COLO668 (cell line): Measurements from ENCODE around the gene FBLN5.
"Not testable (repeated sequence)": the region's sequence is repeated elsewhere in the genome, so short reads cannot be mapped to it uniquely, and the experiment has no call there.

ENCODE experiments used
- DNase-seq: peaks from one replicate; lab custom pipeline; 2025; ENCODE audit not compliant: unreplicated experiment; lab: John Stamatoyannopoulos, UW

The FBLN5 gene

GRCh38 chr14:91886961-91887360 lies 60.5 kb downstream of the FBLN5 start:
- no peak for DNase-seq

DNA sequence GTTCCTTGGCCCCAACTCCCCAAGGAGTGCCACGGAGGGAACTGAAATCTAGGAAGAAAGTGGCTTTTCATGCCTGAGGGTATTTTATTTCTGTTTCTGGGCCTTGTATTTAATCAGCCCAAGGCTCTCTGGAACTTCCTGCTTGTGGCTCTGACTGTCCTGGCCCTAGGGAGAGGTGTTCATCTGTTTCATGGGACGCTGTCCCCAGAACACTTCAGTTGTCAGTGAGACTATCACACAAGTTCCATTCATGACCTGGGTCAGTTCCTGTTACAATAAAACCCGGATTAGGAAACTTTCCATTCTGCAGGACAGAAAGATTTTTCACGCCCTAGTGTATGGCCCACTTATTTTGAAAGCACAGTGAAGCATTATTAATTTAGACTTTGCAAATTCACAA lies 61.7 kb downstream of the FBLN5 start:
- no peak for DNase-seq

GRCh38 chr14:91885113-91885712 lies 62.3 kb downstream of the FBLN5 start:
- DNase-seq = no peak

DNA sequence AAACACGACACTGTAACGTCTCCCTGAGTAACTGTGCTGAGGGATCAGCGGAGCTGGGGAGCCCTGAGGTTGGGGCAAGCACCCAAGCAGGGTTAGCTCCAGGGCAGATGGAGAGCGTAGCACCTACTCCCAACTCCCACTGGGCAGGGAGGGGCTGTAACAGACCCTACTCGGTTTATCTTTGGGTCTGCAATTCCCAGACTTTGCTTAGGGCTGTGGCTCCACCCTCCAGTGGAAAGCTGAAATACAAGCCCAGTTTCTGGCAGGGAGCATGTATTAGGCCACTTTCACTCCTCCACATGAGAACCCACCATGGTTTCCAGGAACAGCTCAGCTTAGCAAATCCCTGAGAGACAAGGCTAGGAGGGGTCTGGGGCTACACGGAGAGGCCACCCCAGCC lies 62.8 kb downstream of the FBLN5 start:
- no peak for DNase-seq

DNA sequence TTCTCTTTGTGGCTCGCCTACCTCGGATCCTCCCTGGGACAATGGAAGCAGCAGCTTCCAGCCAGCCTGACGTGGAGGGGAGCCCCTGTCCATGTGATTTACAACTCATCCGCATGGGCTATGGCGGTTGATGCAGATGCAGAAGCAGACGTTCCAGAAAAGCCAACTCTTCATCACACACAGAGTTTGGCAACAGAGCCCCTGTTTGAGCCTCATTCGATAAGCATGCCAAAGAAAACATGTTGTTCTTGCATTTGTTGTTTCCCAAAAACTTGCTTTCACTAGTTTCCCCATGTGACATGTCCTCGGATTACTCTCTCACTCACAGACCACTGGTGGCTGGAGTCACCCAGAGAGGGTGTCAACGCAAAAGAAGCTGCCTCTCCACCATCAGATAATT lies 63.7 kb downstream of the FBLN5 start:
- DNase-seq = no peak

GRCh38 chr14:91882776-91883175 lies 64.7 kb downstream of the FBLN5 start:
- DNase-seq = no peak

GRCh38 chr14:91882369-91882768 lies 65.1 kb downstream of the FBLN5 start:
- DNase-seq = no peak

- no peak for DNase-seq
These were observed 68.3 kb downstream of the FBLN5 start for GRCh38 chr14:91879196-91879595.

DNA sequence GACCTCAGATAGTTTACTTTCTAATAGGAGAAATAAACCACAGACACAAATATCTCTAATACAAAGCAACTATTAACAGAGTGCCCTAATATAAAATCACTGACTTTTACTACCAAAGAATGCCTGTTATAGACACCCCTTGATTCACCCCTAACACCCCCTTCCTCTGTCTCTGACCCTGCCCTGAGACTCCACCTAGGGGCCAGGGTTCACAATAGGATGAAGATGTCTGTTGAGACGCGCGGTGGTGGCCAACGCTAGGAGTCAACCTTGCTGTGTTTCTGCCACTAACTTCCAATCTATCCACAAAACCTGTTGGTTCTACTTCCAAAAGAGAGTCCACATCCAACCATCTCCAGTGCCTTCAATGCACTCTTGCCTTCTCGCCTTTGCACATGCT lies 69.2 kb downstream of the FBLN5 start:
- no peak for DNase-seq

DNA sequence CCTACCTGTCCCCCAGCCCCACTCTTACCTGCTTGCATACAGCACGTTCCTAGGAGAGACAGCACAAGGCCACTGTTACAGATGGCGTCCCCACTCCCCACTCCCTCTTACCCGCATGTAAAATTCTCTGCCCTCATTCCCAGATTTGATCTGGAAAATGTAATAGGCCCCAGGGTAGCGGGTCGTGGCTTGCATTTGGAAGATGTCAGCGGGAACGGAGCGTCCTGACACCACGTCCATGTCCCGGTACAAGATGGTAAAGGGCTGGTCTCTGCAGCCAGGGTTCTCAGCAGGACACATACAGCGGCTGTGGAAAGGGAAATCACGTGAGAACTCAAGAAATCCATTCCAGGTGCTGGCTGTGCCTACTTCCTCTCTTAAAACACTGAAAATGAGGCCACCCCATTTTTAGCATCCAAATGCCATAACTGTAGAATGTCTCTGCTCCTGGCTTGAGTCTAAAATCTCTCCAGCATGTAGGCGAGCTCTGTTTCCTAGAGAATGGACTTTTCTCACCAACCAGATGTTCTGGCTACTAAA lies 70.0 kb downstream of the FBLN5 start:
- DNase-seq = no peak

DNA sequence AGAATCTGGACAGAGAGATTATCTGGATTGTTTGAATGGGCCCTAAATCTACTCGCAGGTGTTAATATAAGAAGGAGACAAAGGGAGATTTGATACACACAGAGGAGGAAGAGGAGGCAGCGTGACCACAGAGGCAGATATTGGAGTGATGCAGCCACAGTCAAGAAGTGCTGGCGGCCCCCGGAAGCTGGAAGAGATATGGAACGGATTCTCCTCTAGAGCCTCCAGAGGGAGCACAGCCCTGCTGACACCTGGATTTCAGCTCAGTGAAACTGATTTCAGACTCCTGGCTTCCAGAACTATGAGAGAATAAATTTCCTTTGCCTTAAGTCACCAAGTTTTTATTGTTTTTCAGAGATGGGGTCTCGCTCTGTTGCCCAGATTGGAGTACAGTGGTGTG lies 71.0 kb downstream of the FBLN5 start:
- no peak for DNase-seq

DNA sequence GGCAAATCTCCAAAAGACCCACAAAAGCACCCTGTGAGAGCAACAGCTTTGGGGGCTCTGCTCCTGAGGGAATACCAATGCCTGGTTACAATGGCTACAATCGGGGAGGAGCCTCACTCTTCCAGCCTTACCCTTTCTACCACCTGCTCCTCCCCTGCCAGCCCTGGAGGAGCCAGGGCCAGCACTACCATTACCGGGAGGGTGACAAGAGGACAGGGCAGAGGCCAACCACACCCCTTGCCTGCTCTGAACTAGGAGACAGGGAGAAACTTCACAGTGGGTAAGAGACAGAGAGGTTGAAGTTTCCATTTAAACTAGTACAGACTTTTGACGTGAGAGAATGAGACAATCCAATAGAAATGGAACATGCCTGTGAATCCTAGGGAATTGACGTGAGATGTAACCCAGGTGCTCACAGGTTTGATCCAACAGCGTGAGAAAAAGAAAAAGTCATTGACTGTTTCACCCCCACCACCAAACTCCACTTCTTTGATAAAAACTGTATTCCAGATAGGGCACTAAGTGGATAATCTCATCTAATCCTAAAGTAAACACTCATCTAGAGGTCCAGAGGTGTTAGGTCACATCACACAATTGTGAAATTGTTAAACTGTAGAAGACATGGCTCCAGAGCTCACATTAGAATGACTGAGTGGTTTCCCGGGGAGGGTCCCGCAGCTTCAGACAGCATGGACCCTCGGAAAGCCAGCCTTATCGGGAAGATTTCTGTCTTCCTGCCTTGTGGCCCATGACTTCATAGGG lies 71.8 kb downstream of the FBLN5 start:
- no peak for DNase-seq

DNA sequence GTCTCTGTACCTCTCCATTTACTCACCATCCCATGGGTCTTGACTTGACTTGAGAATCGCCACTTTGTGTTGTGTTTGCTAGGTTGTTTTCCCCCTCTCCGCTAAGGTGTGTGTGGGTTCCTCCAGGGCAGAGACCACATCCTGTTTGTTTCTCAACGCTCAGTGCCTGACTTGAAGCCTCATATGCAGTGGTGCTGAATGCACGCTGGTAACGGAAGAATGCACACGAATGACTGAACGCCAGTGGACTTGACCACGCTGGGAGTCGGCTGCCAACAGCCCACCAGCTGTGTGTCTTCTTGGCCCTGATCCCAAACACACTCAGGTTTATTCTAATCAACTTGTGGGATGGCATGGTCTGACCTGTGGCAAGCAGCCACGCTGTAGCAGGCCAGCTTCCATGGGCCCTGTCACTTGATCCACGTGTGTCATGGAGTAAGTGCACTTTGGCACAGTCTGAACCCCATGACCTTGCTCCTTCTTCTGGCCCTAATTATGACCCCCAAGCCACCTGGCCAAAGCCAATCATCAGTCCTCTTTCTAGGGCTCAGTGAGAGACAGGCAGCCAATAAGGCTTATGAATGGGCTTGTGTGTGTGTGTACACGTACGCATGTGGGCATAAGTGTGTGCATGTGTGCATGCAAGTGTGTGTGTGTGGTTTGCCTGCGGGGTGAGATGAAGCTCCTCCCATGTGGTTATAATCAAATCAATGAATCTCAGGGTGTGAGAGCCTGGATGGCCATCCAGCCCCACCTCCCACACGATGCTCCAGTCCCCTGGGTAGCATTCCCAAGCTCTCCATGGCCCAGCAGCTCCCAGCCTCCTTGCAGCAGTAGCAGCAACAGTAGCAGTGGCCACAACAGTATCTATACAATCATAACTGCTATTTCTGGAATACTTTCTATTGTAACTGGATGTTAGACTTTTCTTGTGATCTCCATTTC lies 73.8 kb downstream of the FBLN5 start:
- DNase-seq = peak; percentile 62

DNA sequence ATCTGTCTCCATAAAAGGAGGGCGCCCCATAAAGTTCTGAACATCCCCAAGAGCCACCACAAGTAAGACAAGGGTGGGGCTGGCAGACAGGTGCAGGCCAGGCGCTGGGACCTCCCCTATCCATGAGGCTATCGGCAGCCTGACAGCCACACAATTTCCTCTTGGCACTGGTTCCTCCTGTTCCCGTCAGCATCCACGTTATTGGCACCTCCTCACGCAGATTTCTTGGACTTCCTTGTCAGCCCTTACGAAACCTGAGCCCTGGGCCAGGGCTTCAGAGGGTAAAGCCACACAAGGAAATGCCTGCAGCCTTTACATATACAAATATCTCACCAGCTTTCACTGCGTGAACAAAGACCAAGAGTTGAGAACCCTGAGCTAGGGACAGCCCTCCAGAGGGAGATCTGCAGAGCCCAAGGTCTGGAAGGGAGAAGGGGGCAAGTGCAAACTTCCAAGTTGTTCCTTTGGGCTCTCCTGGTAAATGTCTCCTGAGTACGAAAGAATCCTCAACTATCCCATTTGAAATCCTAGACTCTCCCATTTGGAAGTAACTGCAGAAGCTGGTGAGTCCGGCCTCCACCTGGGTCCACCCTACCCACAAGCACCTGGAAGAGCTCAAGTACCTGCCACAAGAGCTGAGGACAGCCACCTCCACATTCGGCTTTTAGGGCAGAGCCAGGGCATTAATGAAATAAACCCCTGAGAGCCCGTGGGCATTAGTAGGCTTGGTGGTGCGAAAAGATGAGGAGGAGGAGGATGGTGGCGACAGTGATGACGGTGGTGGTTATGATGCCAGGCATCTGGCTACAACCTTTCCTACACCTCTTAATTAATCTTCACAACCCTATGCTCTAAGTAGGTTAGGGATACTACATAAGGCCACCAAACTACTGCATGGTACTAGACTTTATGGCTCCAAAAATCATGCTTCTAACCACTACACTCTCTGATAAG lies 74.7 kb downstream of the FBLN5 start:
- peak; percentile 29 for DNase-seq

DNA sequence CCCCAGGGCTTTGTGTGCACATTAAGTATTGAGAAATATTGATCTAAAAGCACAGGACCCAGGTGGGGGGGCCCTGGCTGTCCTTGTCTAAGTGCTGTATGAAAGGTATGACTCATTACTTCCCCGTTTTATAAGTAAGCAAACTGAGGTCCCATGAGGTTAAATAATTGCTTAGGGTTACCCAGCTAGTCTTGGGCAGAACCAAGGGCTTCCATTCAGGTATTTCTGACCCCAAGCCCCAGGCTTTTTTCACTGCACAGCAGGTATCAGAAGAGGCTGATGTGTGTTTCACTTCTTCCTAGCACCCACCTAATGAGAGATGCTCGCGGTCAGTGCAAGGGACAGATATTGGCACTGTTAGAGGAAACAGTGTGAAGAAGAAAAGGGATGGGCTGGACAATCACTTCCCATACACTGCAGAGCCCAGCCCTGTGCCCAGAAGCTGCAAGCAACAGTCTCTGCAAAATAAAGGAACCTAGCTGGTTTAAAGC lies 75.4 kb downstream of the FBLN5 start:
- peak; percentile 22 for DNase-seq

DNA sequence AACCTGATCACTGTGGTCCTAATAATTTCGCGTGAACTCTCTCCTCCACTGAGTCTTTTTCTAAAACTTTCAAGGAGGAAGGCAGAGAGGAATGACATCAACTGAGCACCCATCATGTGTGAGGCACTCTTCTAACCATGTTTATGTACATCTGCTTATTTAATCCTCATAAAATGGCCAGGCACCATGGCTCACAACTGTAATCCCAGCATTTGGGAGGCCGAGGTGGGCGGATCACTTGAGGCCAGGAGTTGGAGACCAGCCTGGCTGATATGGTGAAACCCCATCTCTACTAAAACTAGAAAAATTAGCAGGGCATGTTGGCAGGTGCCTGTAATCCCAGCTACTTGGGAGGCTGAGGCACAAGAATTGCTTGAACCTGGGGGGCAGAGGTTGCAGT lies 76.1 kb downstream of the FBLN5 start:
- not testable (repeated sequence) for DNase-seq

GRCh38 chr14:91870890-91871289 lies 76.6 kb downstream of the FBLN5 start:
- no peak for DNase-seq

GRCh38 chr14:91870001-91870400 lies 77.5 kb downstream of the FBLN5 start:
- DNase-seq = no peak

DNA sequence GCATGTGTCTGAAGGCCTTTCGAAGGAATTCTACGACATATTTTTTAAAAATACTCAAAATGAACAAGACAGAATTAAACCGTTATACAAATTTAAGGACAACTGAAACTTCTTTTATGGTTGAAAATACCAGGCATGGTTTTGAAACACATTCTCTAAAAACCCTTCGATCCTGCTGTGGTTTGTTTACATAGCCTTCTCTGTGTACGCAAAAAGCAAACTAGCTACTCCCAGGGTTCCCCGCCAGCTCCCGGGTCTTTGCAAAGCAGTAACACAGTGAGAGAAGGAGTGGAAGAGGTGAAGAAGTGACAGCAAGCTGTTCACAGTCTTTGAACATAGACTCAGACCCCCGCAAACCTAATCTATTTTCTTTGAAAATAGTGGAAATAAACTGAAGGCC lies 77.9 kb downstream of the FBLN5 start:
- no peak for DNase-seq

- DNase-seq = no peak
These were observed 80.0 kb downstream of the FBLN5 start, which contains the start of gene TC2N for GRCh38 chr14:91867316-91867988. TSS of gene TC2N (minus strand) at chr14:91867536. CDS start at chr14:91813769, 53,767 bp downstream.
